Amygdala (tissue), 56 donors: ENCODE measurements around the gene FBXO10.
"Not testable (repeated sequence)": the region's sequence is repeated elsewhere in the genome, so short reads cannot be mapped to it uniquely, and the experiment has no call there.

Source experiments
- DNase-seq, 56 donors: peaks; one replicate each; lab custom pipeline; 2025; lab: John Stamatoyannopoulos, UW

FBXO10 gene

DNA sequence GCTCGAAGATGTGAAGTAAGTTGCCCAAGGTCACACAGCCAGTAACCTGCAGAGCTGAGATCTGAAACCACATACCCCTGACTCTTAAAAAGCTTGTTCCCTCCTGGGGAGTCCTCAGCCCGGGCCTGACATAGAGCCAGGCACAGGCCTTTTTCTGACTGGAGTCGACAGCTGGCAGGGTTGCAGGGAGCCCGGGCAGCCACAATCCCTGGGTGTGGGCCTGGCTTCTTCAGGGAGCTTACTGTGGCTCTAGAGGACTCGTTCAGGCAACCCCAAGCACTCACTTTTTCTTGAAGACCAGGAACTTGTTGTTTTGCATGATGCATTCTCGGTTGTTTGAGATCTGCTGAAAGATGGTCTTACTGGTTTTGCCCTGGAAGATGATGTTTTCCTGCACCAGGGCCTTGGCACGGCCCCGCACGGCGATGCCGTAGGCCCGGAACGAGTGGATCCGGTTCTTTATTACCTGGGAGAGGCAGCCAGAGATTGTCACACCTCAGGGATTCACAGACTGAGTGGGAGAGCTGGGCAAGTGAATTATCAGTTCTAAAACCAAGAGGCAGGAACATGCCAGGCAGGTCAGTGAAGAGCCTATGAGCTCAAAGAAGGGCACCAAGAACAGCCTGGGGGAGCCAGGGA lies 60.4 kb downstream of the FBXO10 start:
- DNase-seq = no peak

DNA sequence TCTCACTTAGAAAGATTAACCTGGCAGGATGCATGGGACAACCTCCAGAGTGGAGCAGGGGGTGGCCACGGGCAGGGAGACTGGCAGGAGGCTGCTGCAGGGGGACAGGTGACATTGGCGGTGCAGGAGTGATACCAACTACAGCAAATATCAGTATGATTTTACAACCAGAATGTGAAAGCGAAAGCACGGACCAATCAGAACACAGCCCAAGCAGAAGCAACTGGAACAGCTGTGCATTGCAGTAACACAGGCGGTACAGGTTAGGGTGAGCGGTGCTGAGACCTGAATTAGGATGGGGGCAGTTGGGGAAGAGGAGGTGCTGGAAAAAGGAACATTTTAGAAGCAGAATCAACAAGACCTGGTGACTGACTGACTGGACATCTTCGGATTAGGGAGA lies 61.2 kb downstream of the FBXO10 start:
- DNase-seq = no peak

DNA sequence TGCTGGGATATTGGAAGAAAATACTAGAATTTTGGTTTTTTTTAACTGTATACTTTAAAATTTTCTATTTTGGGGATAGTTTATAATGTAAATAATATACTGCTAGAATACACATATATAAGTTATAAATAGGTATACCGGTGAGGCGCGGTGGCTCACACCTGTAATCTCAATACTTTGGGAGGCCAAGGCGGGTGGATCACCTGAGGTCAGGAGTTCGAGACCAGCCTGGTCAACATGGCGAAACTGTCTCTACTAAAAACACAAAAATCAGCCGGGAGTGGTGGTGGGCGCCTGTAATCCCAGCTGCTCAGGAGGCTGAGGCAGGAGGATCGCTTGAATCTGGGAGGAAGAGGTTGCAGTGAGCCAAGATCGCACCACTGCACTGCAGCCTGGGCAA lies 61.8 kb downstream of the FBXO10 start:
- not testable (repeated sequence) for DNase-seq

DNA sequence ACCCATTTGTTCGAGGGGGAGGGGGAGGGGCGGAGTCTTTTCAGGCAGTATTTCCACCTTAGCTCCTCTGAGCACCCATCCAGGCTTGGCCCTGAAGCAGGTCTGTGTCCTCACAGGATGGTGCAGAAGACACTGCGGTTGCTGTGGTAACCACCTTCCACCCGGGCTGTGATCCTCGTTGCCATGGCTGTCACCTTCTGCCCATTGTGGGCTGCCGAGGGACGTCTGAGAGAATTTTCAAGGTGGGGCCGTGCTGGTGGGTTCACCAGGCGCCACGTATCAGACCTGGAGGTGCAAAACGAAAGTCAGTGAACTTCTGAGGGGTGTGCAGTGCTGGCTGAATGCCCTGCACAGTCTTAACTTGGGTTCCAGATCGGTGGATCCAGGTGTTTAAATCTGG lies 63.7 kb downstream of the FBXO10 start:
- no peak for DNase-seq

DNA sequence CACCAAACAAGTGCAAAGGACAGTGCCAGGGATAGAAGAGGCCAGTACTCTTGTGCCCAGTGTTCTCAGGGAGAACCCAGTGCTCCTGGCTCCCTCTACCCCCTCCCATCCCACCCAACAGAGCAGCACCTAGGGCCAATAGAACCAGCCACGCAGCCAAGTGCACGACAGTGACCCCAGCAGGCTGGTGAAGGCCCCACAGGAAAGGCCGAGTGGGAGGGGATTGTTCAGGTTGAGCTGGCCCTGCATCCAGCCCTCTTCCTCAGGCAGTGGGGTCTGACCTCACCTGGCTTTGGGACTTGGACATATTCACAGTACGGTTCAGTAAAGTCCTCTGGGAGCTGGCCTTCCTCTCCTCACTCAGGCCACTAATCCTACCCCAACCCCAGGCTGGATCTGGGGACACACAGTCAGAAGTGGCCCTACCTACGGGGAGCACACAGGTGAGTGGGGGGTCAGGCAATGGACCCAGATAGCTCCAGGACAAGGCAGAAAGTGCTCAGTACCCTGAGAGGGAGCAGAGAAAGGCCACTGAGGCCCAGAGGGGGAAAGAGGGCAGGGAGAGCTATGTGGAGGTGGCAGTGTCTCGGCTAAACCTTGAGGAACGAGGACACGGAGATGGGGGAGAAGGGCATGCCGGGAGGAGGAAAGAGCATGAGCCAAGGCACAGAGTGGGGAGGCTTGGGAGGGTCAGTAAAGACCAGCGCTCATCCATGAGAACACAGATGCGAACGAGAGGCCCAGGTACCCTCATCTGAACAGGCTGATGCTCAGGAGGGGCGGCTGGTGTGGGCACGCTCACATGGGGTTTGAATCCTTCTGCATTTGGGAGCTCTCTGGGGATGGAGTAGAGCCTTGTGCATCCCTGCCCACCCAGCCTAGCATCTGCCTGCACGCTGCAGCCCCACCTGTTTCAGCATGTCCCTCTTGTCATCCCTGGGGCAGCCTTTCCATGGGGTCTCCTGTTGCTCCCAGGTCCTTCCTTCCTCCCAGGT lies 64.9 kb downstream of the FBXO10 start:
- no peak for DNase-seq

DNA sequence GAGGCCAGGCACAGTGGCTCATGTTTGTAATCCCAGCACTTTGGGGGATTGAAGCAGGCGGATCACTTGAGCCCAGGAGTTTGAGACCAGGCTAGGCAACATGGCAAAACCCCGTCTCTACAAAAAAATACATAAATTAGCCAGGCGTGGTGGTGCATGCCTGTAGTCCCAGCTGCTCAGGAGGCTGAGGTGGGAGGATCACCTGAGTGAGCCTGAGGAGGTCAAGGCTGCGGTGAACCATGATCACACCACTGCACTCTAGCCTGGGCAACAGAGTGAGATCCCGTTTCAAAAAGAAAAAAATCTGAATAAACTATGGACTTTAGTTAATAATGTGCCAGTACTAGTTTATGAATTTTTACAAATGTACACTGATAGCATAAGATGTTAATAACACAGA lies 66.1 kb downstream of the FBXO10 start:
- DNase-seq = not testable (repeated sequence)

DNA sequence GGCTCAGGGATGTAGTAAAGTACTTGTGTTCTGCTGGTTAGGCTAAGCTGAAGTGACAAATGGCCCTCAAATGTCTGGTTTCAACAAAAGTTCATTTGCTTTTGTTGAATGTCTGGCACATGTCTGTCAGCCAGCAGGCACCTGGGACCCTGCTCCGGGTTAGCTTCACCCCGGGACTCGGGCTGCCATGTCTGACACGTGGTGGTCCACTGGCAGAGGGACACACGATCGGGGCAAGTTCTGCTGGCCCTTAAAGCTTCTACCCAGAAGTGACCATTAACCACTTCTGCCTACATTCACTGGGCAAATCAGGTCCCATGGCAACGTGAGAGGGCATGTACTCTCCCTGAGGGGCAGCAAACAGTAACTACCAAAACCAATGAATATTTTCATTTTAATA lies 66.6 kb downstream of the FBXO10 start:
- DNase-seq = no peak

DNA sequence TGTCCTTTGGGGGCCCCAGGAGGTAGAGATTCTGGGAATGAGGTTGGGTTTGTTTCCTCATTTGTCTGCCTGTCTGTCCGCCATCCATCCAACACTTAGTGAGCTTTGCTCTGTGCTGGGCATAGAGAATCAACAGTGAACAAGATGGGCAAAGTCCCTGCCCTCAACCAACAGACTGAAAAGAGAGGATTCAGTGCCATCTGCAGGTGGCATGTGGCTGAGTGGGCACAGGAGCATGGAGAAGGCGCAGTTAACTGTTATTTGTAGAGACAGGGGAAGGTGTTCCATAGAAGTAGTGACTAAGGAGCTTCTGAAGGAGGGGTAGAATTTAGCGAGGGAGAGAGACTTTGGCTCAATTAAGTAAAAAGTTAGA lies 67.4 kb downstream of the FBXO10 start:
- no peak for DNase-seq

DNA sequence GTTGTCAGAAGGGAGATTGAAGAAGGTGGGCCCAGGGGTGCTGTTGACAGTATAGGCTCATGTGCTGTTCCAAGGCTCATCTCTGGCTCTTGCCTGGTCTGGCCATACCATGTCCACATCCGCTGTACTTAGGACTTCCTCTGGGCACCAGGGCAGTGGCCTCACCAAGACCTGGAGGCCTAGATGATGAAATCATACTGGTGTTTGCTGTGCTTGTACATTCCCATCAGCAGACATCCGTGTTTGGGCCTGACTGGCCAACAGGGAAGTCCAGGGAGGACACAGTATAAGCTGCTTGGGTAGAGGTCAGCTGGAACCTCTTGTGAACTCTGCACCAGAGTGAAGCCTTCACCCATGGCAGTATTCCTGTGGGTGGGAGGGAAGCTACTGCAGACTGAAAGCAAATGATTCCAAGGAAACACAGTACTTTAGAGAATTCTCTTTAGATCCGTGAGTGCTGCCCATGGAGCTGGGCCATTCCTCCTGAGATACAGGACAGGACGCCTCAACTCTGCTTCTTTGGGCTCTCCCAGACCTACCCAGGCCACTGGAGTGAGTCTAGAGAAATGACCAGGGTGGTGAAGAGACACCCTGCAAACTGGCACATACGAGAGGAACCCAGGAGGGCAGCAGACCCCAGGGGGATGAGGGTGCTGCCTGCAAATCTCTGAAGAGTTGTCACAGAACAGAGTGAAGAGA lies 67.9 kb downstream of the FBXO10 start:
- no peak for DNase-seq

DNA sequence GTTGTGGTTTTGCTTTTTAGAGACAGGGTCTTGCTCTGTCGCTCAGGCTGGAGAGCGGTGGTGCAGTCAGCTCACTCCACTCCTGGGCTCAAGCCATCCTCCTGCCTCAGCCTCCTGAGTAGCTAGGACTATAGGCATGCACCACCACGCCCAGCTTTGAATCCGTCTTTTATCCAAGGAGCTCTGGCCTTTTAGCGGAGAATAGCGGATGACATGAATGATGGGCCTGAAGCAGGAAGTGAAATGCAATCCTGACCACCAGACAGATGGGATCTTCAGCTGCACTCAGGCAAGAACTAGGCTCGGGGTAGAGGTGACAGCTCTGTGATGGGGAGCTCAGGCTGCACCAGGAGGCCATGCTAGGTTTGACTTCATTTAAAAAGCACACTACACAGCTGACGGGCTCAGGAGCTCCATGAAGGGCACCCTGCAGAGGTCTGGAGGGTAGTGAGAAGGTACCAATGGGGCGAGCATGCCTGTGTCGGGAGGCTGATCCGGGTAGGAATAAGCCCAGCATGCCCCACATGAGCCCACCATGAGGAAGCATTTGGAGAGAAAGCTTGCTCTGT lies 68.5 kb downstream of the FBXO10 start:
- no peak for DNase-seq

DNA sequence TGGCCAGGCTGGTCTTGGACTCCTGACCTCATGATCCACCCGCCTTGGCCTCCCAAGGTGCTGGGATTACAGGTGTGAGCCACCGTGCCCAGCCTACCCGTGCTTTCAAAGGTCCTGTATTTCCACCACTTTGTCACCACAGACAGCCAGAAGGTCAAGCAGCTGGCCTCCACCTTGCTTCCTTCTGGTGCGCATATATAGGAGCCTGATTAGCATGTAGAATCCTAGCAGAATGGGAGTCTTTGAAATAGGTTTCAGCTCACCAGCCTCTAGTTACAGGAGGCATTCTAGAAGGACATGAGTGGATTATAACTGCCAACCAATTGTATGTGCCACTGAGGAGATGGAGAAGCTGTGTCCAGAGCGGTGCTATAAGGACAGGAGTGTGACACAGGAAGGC lies 71.6 kb downstream of the FBXO10 start:
- DNase-seq = no peak

DNA sequence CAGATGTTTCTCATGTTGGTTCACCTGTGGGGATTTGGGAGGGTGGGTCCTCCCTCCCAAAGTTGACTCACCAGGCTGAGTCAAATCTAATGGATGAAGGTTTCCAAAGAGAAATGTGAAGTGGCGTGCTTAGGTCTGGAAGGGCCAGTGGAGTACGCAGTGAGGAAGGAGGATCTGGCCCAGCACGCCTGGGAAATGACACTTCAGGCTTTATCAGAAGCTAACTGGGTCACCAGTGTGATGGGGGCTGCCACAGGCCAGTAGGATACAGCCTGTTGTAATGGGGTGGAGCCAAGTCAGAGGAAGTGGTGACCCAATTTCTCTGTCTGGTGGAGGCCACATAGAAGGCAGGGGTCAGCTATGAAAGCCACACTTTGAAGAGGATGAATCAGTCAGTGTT lies 72.4 kb downstream of the FBXO10 start:
- no peak for DNase-seq

DNA sequence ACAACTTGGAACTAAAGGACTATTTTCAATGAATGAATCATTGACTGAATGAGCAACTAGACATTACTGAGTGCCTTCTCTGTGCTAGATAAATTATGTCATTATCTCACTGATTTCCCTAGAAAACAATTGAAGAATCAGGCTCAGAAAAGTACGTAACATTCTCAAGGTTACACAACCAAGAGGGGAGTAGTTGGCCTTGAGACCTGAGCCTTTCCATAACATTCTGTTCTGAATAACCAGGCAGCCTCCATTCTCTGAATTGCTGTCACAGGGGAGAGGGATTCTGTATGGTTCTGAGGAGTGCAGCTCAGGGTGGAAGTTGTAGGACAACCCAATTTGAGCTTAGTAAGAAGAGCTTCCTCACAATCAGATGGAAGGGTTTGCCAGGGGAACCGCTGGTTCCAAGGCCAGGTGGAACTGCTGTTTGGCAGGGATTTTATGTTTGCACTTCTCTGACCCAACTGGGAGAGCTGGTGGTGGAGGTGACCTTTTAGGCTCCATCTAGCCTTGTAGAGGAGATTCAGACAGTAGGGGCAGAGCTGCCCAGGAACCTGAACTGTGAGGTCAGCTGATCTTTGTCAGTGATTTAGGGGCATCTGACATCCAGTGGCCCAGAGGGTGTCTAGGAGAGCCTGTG lies 74.1 kb downstream of the FBXO10 start:
- DNase-seq = no peak

DNA sequence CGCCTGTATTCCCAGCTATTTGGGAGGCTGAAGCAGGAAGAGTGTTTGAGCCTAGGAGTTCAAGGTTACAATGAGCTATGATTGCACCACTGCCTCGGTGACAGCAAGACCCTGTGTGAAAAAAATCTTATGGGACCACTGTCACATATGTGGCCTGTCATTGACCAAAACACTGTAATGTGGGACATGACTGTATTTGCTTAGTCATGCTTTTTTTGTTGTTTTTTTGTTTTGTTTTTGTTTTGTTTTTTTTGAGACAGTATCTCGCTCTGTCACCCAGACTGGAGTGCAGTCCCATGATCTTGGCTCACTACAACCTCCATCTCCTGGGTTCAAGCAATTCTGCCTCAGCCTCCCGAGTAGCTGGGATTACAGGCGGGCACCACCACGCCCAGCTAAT lies 76.9 kb downstream of the FBXO10 start:
- DNase-seq = no peak

DNA sequence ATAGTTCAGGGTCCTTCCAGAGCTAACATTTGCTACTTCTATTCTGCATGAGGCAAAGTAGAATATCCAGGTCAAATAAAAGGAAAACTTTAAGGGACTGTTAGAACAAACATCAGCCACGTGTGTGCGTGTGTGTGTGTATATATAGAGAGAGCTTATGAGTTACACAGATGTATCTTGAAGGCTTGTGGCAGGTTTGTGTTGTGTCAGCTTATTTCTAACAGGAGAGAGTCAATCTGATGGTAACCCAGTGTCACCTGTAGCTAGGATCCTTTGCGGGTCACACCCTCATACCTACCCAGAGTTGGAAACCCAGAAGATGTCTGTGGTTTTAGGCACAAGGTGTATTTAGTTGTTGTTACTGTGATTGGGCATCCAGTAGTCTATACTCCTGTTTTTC lies 77.7 kb downstream of the FBXO10 start:
- DNase-seq = no peak

DNA sequence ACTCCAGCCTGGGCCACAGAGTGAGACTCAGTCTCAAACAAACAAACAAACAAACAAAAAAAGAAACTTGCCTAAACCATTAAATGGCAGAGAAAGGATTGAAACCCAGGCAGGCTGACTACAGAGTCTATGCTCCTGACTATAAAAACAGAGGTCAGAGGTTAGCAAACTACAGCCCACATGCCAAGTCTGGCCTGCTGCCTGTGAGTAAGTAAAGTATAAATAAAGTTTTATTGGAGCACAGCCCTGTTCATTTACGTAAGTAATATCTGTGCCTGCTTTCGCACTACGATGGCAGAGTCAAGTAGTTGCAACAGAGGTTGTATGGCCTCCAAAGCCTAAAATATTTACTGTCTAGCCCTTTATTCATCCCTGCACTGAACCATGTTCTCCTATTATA lies 78.9 kb downstream of the FBXO10 start:
- no peak for DNase-seq

DNA sequence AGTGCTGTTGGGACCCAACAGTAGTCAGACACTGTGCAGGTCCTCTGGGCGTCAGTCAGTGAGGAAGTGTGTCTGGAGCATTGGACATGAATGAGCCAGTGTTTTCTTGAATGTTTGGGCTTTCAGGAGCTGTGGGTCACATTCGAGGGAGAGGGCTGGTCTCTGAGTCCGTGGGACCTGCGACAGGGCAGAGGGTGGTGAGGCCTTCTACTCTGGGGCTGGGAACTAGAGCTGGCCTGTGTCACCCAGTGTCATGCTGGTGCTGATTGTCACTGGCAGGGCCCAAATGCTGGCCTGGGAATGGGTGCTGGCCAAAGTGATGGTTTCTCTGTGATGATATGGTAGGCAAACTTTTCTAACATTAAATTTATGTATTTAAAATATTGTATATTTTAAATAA lies 80.2 kb downstream of the FBXO10 start:
- DNase-seq = no peak

DNA sequence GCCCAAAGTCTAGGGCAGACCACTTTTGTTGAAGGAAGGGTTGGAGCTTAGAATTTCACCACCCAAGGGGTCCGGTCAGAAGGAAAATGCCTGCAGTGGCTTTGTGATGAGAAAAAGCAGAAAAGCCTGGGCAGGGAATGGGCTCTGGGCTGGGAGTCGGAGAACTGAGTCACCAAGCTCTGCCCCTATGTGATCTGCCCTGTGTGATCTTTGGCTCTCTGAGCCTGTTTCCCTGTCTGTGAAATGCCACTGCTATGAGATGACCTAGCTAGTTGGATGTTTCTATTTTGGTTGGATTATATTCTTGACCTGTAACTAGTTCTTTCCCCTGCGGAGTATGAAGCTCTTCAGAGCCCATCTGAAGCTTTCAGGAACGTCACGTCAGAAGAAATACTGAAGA lies 80.6 kb downstream of the FBXO10 start:
- DNase-seq = no peak

DNA sequence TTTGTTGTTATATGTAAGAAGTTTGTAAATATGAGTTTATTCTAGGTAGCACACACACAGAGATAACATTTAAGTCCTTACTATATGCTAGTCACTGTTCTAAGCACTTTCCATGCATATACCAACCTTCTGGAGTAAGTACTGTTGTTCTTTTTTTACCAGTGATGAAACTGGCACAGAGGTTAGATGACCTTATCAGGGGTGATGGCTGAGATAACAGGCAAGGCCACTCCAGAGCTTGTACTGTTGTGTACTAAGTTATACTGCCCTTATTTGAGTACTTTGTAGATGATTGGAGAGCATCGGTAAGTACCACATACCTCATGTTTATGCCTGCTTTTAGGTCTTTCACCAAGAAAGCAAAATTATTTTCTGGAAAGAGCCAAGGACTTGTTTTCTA lies 84.2 kb downstream of the FBXO10 start:
- DNase-seq = no peak
